ENCODE data around the gene SHCBP1. TPM values are rescaled to one million over a fixed set of nuclear protein-coding genes. Genes with fewer than 3 reads are reported as not detected.

The SHCBP1 gene
- total RNA-seq, 4 donors from 2014 or later = 0.31 to 4.1 (median 0.86) TPM

DNA sequence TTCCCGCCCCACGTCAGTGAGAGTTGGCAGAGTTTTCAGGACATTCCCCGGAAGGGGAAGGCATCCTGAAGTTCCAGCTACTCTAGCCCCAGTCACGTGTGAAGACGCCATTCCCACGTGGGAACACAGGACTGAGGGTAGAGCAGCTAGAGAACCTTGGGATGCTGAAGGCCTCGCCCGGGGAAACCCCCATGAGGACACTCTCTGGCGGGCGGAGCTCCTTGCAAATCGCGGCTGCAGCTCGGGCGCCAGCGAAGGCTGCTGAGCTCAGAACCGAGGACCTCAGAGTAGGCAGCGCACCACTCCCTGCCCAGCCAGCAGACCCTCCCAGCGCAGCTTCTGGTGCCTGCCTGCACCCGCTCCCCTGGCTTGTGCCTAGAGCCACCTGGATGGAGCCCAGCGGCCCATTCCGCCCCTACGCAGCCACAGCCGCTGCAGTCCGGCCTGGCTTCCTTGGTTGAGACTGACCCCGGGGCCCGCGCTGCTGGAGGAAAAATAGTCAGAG, 51.9 kb downstream of the SHCBP1 start:
- Histone ChIP-seq H3K27ac (no peak overlapping the region), H3K4me1 (no peaks in the 10 kb centered on the region), H3K9me3 (no peaks in the 10 kb centered on the region), H3K27me3 (peaks cover 13% of the 10 kb centered on the region), H3K4me3 (no peak overlapping the region), H3K36me3 (no peaks in the 10 kb centered on the region)
- no peak for ATAC-seq
- no peak for TF ChIP-seq POLR2A (IDR thresholded peaks at IDR 0.05)
- TF ChIP-seq POLR2AphosphoS5 (IDR thresholded peaks at IDR 0.05) = no peak
- TF ChIP-seq EP300 (IDR thresholded peaks at IDR 0.05) = no peak
- TF ChIP-seq, protein P1, sequence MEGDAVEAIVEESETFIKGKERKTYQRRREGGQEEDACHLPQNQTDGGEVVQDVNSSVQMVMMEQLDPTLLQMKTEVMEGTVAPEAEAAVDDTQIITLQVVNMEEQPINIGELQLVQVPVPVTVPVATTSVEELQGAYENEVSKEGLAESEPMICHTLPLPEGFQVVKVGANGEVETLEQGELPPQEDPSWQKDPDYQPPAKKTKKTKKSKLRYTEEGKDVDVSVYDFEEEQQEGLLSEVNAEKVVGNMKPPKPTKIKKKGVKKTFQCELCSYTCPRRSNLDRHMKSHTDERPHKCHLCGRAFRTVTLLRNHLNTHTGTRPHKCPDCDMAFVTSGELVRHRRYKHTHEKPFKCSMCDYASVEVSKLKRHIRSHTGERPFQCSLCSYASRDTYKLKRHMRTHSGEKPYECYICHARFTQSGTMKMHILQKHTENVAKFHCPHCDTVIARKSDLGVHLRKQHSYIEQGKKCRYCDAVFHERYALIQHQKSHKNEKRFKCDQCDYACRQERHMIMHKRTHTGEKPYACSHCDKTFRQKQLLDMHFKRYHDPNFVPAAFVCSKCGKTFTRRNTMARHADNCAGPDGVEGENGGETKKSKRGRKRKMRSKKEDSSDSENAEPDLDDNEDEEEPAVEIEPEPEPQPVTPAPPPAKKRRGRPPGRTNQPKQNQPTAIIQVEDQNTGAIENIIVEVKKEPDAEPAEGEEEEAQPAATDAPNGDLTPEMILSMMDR (IDR thresholded peaks at IDR 0.05) = no peak
- 60% methylated on average over 1 of the region's 27 CpGs; no CpG with 5 or more reads in 1 of the 2 donors for WGBS, 2 donors (ENCODE audit: low coverage in 1 of 2)

- no peaks in the 10 kb centered on the region for H3K4me1 ChIP-seq
- H3K27ac ChIP-seq = no peak overlapping the region
- ATAC-seq = no peak
- H3K9me3 ChIP-seq = no peaks in the 10 kb centered on the region
- TF ChIP-seq POLR2AphosphoS5 (IDR thresholded peaks at IDR 0.05) = no peak
- H3K27me3 ChIP-seq = peaks cover 11% of the 10 kb centered on the region
- WGBS, 2 donors (ENCODE audit: low coverage in 1 of 2) = 74 to 84% methylated on average over 9 to 23 of the region's 42 CpGs
- H3K36me3 ChIP-seq = no peaks in the 10 kb centered on the region
- no peak overlapping the region for H3K4me3 ChIP-seq
Observed at GRCh38 chr16:46568472-46569230, 52.5 kb downstream of the SHCBP1 start.

- Histone ChIP-seq H3K27ac (no peak overlapping the region), H3K4me3 (no peak overlapping the region), H3K4me1 (no peaks in the 10 kb centered on the region), H3K9me3 (no peaks in the 10 kb centered on the region), H3K27me3 (no peaks in the 10 kb centered on the region), H3K36me3 (no peaks in the 10 kb centered on the region)
- 57 to 93% methylated on average over 2 to 3 of the region's 3 CpGs for WGBS, 2 donors (ENCODE audit: low coverage in 1 of 2)
- TF ChIP-seq POLR2AphosphoS5 (IDR thresholded peaks at IDR 0.05) (no peak), EP300 (IDR thresholded peaks at IDR 0.05) (no peak), POLR2A (IDR thresholded peaks at IDR 0.05) (no peak)
- TF ChIP-seq, protein P1 (IDR thresholded peaks at IDR 0.05) = no peak
- ATAC-seq = no peak
Observed at GRCh38 chr16:46562979-46563378, 58.2 kb downstream of the SHCBP1 start.

DNA sequence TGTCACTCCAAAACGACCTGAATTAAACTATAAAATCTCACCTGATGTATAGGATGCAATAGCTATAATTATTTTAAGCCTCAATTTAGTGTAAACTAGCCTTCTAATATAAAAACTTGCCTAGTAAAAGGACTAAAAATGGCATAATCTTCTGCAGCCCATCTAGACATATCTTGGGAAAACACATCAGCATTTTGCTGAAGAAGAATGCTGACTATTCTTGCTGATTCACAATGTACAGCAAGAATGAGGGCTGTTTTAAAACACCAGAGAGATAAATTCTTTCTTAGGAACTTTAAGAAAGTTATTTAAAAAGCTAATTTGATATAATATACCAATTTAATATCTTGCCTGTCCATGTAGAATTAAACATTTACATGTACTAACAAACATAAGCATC, 63.2 kb downstream of the SHCBP1 start:
- H3K36me3 ChIP-seq = no peaks in the 10 kb centered on the region
- H3K27ac ChIP-seq = no peak overlapping the region
- H3K4me3 ChIP-seq = no peak overlapping the region
- H3K27me3 ChIP-seq = peaks cover 10% of the 10 kb centered on the region
- 23 to 33% methylated on average over 1 of the region's 1 CpG for WGBS, 2 donors (ENCODE audit: low coverage in 1 of 2)
- TF ChIP-seq EP300 (IDR thresholded peaks at IDR 0.05) = no peak
- TF ChIP-seq, protein P1 (IDR thresholded peaks at IDR 0.05) = no peak
- no peak for TF ChIP-seq POLR2AphosphoS5 (IDR thresholded peaks at IDR 0.05)
- no peak for TF ChIP-seq POLR2A (IDR thresholded peaks at IDR 0.05)
- no peaks in the 10 kb centered on the region for H3K9me3 ChIP-seq
- H3K4me1 ChIP-seq = peaks cover 0 to 4% (median 0%) of the 10 kb centered on the region in 3 donors
- ATAC-seq = no peak

DNA sequence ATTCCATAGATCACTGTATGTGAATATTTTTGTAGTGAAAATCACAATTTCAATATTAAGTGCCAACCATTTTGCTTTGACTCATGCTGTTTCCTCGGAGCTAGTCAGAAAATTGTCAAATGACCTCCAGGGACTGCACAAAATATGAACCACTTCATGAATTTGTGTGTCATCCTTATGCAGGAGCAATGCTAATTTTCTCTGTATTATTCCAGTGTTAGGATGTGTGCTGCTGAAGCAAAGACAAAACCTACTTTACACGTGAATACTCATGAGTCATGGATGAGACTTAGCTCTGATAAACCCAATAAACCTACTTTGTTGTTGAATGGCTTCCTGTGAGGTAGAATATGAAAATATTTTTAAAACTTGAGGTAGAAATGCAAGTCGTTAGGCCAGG, 65.2 kb downstream of the SHCBP1 start:
- H3K27ac ChIP-seq = no peak overlapping the region
- ATAC-seq = no peak
- WGBS, 2 donors (ENCODE audit: low coverage in 1 of 2) = 52 to 73% methylated on average over 2 to 3 of the region's 3 CpGs
- H3K36me3 ChIP-seq = no peaks in the 10 kb centered on the region
- H3K4me1 ChIP-seq = peaks cover 0 to 4% (median 0%) of the 10 kb centered on the region in 3 donors
- TF ChIP-seq POLR2A (IDR thresholded peaks at IDR 0.05) (no peak), EP300 (IDR thresholded peaks at IDR 0.05) (no peak), POLR2AphosphoS5 (IDR thresholded peaks at IDR 0.05) (no peak)
- TF ChIP-seq, protein P1 (IDR thresholded peaks at IDR 0.05) = no peak
- H3K9me3 ChIP-seq = no peaks in the 10 kb centered on the region
- H3K27me3 ChIP-seq = peaks cover 13% of the 10 kb centered on the region
- H3K4me3 ChIP-seq = no peak overlapping the region

Measured in gastroesophageal sphincter (tissue), 4 donors.